Heart left ventricle (tissue), 16 donors: ENCODE results near the gene HOXD9. TPM values are rescaled to one million over a fixed set of nuclear protein-coding genes. Genes with fewer than 3 reads are reported as not detected.

Source experiments
- ATAC-seq, 4 donors: fragments of 200-7000 bp; cut with Tn5 transposase; one replicate each; pipeline ENCODE4 v1.9.1; 2020 to 2022; ENCODE audit warnings: moderate library complexity in 4 of 4, mild to moderate bottlenecking in 3 of 4, moderate number of reproducible peaks in 1 of 4
- DNase-seq, 5 donors: peaks; one replicate each; pipeline ENCODE4 v3.0.0-alpha.2; 2020
- H3K27ac ChIP-seq, 12 donors: fragments of 200-600 bp; sonication (generic) in 4 of 12; one replicate each; pipeline versions ENCODE4 v1.5.0 to v1.8.0; 2016 to 2022; ENCODE audit warnings: mild to moderate bottlenecking in 2 of 12
- H3K27me3 ChIP-seq, 9 donors: fragments of 200-600 bp; sonication (generic) in 2 of 9; one replicate each; pipeline versions ENCODE4 v1.5.1 to v1.8.0; 2016 to 2022; ENCODE audit warnings: mild to moderate bottlenecking in 3 of 9
- H3K36me3 ChIP-seq, 9 donors: fragments of 200-600 bp; sonication (generic) in 2 of 9; one replicate each; pipeline versions ENCODE4 v1.5.0 to v1.8.0; 2018 to 2022; ENCODE audit warnings: mild to moderate bottlenecking in 2 of 9
- H3K4me1 ChIP-seq, 12 donors: fragments of 200-600 bp; sonication (generic) in 4 of 12; one replicate each; pipeline versions ENCODE4 v1.5.0 to v1.8.0; 2016 to 2022; ENCODE audit warnings: mild to moderate bottlenecking in 3 of 12
- H3K4me3 ChIP-seq, 12 donors: fragments of 200-600 bp; sonication (generic) in 4 of 12; one replicate each; pipeline versions ENCODE4 v1.5.0 to v1.8.0; 2017 to 2022; ENCODE audit warnings: mild to moderate bottlenecking in 9 of 12, moderate library complexity in 4 of 12
- H3K9me3 ChIP-seq, 12 donors: fragments of 200-600 bp; sonication (generic) in 4 of 12; one replicate each; pipeline versions ENCODE4 v1.5.0 to v1.8.0; 2016 to 2022; ENCODE audit warnings: mild to moderate bottlenecking in 1 of 12
- CTCF ChIP-seq, 12 donors: fragments of 200-600 bp; sonication (generic) in 4 of 12; IDR thresholded peaks; one replicate each; pipeline versions ENCODE4 v1.5.0 to v1.8.0; 2018 to 2022; ENCODE audit warnings: antibody characterized with exemption in 12 of 12, mild to moderate bottlenecking in 5 of 12
- POLR2A ChIP-seq, 2 donors: fragments of 450-650 bp; IDR thresholded peaks; one replicate each; pipeline ENCODE4 v1.6.1; 2017; ENCODE audit warnings: antibody characterized with exemption in 2 of 2, mild to moderate bottlenecking in 2 of 2, moderate library complexity in 2 of 2
- WGBS, 4 donors: extraction: QIAGEN DNeasy Blood & Tissue Kit in 2 of 4; methylation state at CpG; one replicate each; pipeline versions ENCODE4 v1.1.5 to v1.1.7; 2013 to 2018; 5-methylcytosine and 5-hydroxymethylcytosine counted together
- intact Hi-C, 10 donors: fragments of 100-400 bp; cut with DNase I; formaldehyde crosslinking; loops; one replicate each; pipeline versions ENCODE4 v1.11.1 to v1.14.2; 2022
- polyA plus RNA-seq, 2 donors: library from polyadenylated mRNA; stranded (reverse); fragments of 200-250 nt; gene quantifications; one replicate each; pipeline ENCODE4 v1.2.3, GENCODE V29; 2013
- total RNA-seq, 9 donors: library from RNA; depleted of rRNA in 2 of 9; stranded (reverse); fragments of >200 nt in 2 of 9; fragmentation: NEBNext Ultra II Directional in 3 of 9; extraction: Animal tissue kit (Norgen Biotek cat#: 25700) in 3 of 9; gene quantifications; one replicate each; pipeline versions ENCODE4 v1.1.0 to v1.2.4, GENCODE V29; 2016 to 2023
- donor health status: ischemic (EF 13 %, LVEDD 7.1; RV severe dilation, severe dysfunction).
- donor health status: healthy with polysubstance abuse.
- donor health status: DM: no; HTN: yes; CAD: no.
- donor health status: DM: no; HTN: no; CAD: no.
- donor health status: ischemic (EF 25% LVEDD 6.9; RV normal size, moderate dysfunction).
- donor health status: ischemic (EF 25% LVEDD 5.7; RV mildly dilated, moderate dysfunction).
- donor health status: healthy.
- donor health status: DM: yes; HTN: yes; CAD: no.
- donor health status: ischemic (EF 35%, LVEDD 5.7; RV mildly dilated, moderate dysfunction).
- donor health status: nonischemic (EF 11% LVEDD 7.7; RV severe dilation, severe dysfunction).
- donor health status: DM: yes; HTN: yes; CAD: no.
- donor health status: PGD.
- donor health status: ischemic (EF 29% LVEDD 5.4; RV normal size, mild dysfunction).
- donor health status: nonischemic (EF 23%, LVEDD 6.1; RV moderate dilation, normal function).

HOXD9 gene
- total and polyA plus RNA-seq, 11 donors = 0.23 to 0.43 (median 0.40) TPM; not detected in 8

GRCh38 chr2:176161825-176162626 lies 39.5 kb downstream of the HOXD9 start:
- H3K9me3 ChIP-seq = no peaks in the 10 kb centered on the region
- DNase-seq (no peak), ATAC-seq (no peak)
- WGBS, 4 donors = 5 to 36% (median 20%) methylated on average over 21 to 22 of the region's 22 CpGs
- H3K4me1 ChIP-seq = peaks cover 0 to 40% (median 16%) of the 10 kb centered on the region in 12 donors
- no peaks in the 10 kb centered on the region for H3K36me3 ChIP-seq
- peaks cover 66 to 100% (median 97%) of the 10 kb centered on the region in 9 donors for H3K27me3 ChIP-seq
- intact Hi-C loops = no loop called here
- TF ChIP-seq POLR2A (IDR thresholded peaks at IDR 0.05) = no peak
- no peak for TF ChIP-seq CTCF (IDR thresholded peaks at IDR 0.05)
- H3K4me3 ChIP-seq = no peak overlapping the region
- no peak overlapping the region for H3K27ac ChIP-seq

GRCh38 chr2:176162911-176163671 lies 40.6 kb downstream of the HOXD9 start:
- H3K4me3 ChIP-seq = no peak overlapping the region
- intact Hi-C loops = no loop called here
- no peaks in the 10 kb centered on the region for H3K36me3 ChIP-seq
- no peak overlapping the region for H3K27ac ChIP-seq
- TF ChIP-seq CTCF (IDR thresholded peaks at IDR 0.05) (no peak), POLR2A (IDR thresholded peaks at IDR 0.05) (no peak)
- peaks cover 56 to 100% (median 94%) of the 10 kb centered on the region in 9 donors for H3K27me3 ChIP-seq
- DNase-seq (no peak), ATAC-seq (no peak)
- WGBS, 4 donors = 5 to 16% (median 10%) methylated on average over 22 to 29 of the region's 29 CpGs
- H3K4me1 ChIP-seq = peaks cover 0 to 30% (median 11%) of the 10 kb centered on the region in 12 donors
- no peaks in the 10 kb centered on the region for H3K9me3 ChIP-seq

- TF ChIP-seq POLR2A (IDR thresholded peaks at IDR 0.05) (no peak), CTCF (IDR thresholded peaks at IDR 0.05) (no peak)
- WGBS, 4 donors = 6 to 37% (median 22%) methylated on average over 12 of the region's 12 CpGs
- intact Hi-C loops = no loop called here
- Histone ChIP-seq H3K4me3 (no peak overlapping the region), H3K27me3 (peaks cover 50 to 100% (median 93%) of the 10 kb centered on the region in 9 donors), H3K27ac (no peak overlapping the region), H3K9me3 (no peaks in the 10 kb centered on the region), H3K4me1 (peaks cover 0 to 28% (median 11%) of the 10 kb centered on the region in 12 donors), H3K36me3 (no peaks in the 10 kb centered on the region)
- no peak for DNase-seq
- ATAC-seq = no peak
These were observed 41.1 kb downstream of the HOXD9 start for GRCh38 chr2:176163672-176164056.

- Histone ChIP-seq H3K4me1 (peaks cover 0 to 26% (median 10%) of the 10 kb centered on the region in 12 donors), H3K4me3 (no peak overlapping the region), H3K27me3 (peaks cover 46 to 100% (median 93%) of the 10 kb centered on the region in 9 donors), H3K27ac (no peak overlapping the region), H3K36me3 (no peaks in the 10 kb centered on the region), H3K9me3 (no peaks in the 10 kb centered on the region)
- ATAC-seq (no peak), DNase-seq (no peak)
- intact Hi-C loops = no loop called here
- 10 to 34% (median 27%) methylated on average over 13 of the region's 13 CpGs for WGBS, 4 donors
- TF ChIP-seq CTCF (IDR thresholded peaks at IDR 0.05) = no peak
- no peak for TF ChIP-seq POLR2A (IDR thresholded peaks at IDR 0.05)
These were observed 41.7 kb downstream of the HOXD9 start for GRCh38 chr2:176164201-176164600.
